T-helper 1 cell treated with Interleukin-12 subunit alpha and Interleukin-12 subunit beta and Interleukin-4 antibody, amounts not matched to agents 30 ng/mL and 1 ng/mL, for 36 hours (primary cell): Measurements from ENCODE around the gene IFNGR1. TPM values are rescaled to one million over a fixed set of nuclear protein-coding genes. Genes with fewer than 3 reads are reported as not detected.

ENCODE experiments used
- intact Hi-C: fragments of 100-400 bp; cut with micrococcal nuclease; formaldehyde crosslinking; loops from one replicate; pipeline ENCODE4 v1.15.1; 2024
- total RNA-seq: library from RNA; stranded (reverse); gene quantifications from 2 replicates; pipeline ENCODE4 v1.2.3, GENCODE V29; 2022

Gene IFNGR1
- total RNA-seq, 1 donor from 2014 or later: 39.8 TPM

- intact Hi-C loops: no loop called here
Observed at GRCh38 chr6:137181891-137182653, 37.1 kb downstream of the IFNGR1 start.

DNA sequence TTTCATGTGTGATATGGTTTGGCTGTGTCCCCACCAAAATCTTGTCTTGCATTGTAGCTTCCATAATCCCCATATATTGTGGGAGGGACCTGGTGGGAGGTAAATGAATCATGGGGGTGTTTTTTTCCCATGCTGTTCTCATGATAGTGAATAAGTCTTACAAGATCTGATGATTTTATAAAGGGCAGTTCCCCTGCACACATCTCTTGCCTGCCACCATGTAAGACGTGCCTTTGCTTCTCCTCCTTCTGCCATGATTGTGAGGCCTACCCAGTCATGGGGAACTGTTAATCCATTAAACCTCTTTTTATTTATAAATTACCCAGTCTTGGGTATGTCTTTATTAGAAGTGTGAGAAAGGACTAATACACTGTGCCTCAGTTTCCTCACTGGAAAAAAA, 41.6 kb downstream of the IFNGR1 start:
- intact Hi-C loops: no loop called here

- intact Hi-C loops: no loop called here
Observed at GRCh38 chr6:137176729-137177128, 42.5 kb downstream of the IFNGR1 start.

DNA sequence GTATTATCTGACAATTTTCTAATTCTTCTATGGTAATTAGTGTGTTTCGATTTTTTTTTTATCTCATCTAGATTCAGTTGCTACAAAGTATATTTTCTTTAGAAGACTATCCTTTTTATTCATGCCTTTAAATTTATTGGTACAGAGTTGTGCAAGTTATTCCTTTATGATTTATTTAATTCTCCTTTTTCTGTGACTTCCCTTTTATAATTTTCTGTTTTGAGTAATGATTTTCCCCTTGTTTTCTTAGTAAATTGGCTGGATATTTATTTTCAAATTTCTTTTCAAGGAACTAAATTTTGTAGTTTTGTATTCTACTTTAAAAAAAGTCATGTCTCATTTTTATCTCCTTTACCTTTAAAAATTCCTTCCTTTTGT, 43.3 kb downstream of the IFNGR1 start:
- intact Hi-C loops: no loop called here

DNA sequence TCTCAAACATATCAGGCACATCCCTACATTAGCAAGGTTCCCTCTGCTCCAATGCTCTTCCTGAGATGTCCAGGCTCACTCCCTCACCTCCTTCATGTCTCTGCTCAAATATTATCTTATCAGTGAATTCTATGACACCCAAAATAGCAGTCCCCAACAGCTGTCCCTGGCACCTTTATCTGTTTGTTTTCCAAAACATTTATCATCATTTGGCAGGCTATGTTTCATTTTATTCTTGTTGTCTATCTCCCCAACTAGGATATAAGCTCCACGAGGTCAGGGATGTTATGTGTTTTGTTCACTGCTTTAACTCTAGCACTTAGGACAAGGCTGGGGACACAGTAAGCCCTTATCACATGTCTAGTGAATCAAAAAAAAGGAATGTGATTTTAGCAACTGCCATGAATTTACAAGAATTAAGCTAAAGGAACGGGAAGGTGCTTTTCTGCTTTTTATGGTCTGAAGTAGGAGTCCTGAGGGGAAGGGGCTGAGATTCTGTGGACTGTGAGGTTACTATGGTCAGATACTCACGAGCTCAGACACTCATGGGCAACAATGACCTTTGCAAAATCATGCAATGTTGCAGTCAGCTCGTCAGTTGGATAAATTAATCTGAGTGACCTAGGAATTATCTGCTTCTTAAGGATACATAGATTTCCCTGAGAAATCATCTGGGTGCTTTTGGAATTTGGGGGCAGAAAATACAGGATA, 43.9 kb downstream of the IFNGR1 start:
- intact Hi-C loops: no loop called here

DNA sequence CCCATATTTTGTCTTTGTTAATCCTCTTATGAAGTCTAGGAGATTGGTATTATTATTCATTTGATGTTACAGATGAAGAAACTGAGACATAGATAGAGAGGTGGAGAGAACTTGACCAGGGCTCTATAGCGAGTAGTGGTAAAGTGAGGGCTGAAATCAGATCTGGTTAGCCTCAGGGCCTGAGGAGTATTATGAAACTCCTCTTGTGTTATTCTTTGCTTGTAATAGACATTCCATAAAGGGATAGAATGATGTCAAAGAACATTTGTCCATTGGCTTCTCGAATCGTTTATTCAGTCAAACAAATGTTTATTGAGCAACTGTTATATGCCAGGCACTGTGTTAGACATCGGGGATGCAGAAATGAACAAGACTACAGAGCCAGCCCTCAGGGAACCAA, 45.7 kb downstream of the IFNGR1 start, which contains the start of gene IL22RA2:
Gene IL22RA2, minus strand, starts transcription at position 144 of the 400 bp plus-strand sequence. CDS start 11,895 bp downstream, outside the sequence.
- intact Hi-C loops: no loop called here

DNA sequence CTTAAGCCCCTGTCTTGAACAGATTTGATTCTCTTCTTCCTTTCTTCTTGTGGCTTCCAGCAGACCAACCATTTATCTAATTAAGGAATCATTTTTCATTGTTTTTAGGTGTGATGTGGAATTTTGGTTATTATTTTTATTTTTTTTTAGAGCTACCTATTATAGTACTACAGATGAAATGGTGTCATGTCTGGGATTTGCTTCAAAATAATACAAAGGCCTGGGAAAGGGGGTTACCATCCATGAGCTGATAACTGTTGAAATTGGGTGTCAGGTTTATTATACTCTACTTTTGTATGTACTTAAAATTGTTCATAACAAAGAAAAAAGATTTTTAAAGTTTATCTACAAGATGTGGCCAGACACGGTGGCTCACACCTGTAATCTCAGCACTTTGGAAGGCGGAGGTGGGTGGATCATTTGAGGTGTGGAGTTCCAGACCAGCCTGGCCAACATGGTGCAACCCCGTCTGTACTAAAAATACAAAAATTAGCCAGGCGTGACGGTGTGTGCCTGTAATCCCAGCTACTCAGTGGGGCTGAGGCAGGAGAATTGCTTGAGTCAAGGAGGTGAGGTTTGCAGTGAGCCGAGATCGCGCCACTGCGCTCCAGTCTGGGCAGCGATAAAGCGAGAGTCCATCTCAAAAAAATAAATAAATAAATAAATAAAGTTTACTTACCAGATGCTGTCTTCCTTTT, 46.3 kb downstream of the IFNGR1 start:
- intact Hi-C loops: no loop called here

- intact Hi-C loops: no loop called here
Observed at GRCh38 chr6:137171824-137172733, 47.1 kb downstream of the IFNGR1 start.

GRCh38 chr6:137171053-137171374, 48.2 kb downstream of the IFNGR1 start:
- intact Hi-C loops: no loop called here

GRCh38 chr6:137170266-137171052, 48.7 kb downstream of the IFNGR1 start:
- intact Hi-C loops: no loop called here

DNA sequence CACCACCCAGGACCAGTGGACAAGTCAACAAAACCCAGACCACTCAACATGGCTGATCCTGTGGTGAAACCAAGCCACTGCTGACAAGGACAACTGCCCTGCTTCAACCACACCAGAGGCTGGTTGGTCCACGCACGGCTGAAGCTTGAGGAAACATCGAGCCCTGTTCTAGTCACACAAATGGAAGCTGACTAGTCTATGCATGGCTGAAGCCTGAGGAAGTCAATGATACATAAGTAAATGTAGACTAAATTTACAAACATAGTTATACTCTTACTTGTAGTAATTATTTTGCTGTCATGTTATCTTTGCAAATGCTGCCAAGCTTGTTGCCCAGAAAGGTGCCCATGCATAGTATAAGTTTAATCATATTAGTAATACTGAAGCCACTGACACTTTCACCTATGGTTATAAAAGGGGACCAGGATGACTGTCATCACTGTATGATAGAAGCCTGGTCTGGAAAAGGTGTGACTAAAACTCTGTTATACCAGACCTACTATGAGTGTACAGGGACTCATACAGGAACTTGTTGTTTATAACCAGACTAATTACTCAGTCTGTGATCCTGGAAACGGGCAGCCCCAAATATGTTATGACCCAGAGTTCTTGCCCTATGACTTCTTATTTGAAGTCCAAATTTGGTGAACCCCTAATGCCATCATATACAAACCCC, 51.3 kb downstream of the IFNGR1 start:
- intact Hi-C loops: loop anchor here (2.0 to 5.0 kb wide), 2 partner anchors 65 to 416 kb away; no protein-coding TSS in a partner anchor

DNA sequence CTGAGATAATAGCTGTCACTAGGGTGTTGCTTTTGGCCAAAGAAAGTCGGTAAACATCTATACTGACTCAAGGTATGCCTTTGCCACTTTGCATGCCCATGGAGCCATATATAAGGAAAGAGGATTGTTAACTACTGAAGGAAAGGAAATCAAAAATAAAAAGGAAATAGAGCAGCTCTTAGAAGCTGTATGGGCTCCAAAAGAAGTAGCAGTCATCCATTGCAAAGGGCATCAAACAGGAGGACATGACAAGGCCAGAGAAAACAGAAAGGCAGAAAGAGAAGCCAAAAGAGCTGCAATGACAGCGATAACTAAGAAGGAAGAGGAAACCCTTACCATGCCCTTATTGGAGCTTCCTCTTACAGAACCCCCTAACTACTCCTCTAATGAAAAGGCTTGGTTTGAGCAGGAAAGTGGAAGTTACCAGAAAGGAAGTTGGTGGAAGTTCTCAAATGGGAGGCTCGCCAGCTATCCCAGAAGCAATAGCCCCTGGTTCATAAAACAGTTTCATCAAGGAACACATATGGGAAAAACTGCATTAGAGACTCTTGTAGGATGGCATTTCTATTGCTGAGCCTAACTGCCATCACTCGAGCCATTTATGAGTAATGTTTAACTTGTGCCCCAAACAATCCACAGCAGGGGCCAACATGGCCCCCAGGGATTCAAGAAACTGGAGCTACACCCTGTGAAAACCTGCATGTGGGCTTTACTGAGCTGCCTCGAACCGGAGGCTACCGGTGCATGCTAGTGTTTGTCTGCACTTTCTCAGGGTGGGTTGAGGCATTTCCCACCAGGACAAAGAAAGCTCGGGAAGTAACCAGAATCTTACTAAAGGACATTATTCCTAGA, 52.7 kb downstream of the IFNGR1 start:
- intact Hi-C loops: loop anchor here (1.0 to 5.0 kb wide), 5 partner anchors 66 to 414 kb away; no protein-coding TSS in a partner anchor

DNA sequence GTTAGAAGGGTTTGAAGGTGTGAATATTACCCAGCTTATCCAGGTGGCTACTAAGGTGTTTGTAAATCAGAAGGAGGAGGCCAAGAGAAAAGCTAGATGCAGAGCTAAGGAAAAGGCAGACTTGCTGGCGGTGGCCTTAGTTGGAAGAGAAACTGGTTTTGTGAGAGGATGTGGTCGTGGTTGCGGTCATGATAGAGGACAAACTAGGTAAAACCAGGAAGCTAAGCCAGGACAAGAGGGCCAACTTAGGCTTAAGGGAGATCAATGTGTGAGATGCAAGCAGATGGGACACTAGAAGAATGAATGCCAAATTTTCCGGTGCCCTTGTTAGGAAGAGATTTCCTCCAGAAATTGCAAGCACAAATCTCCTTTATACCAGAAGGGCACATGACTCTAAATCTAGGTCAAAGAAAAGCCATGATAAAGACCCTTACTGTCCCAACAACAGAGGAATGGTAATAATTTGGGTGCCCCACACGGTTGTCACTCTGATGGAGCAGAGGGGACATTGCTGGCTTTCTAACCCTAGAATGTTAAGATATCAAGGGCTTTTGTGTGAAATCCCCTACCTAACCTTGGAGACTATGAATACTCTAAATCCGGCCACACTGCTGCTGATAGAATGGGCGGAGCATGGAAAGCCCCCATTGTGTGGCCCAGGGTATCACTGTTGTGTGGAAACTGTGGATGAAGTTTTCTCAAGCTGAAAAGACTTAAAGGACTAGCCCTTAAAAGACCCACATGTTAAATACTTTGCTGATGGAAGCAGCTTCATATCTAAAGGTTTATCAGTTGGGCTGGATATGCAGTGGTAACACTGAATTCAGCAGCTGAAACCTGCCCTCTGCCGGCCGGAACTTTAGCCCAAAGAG, 53.6 kb downstream of the IFNGR1 start:
- intact Hi-C loops: loop anchor here (1.0 to 5.0 kb wide), 8 partner anchors 10 to 413 kb away; partner anchors contain the start of gene IFNGR1

- intact Hi-C loops: loop anchor here (2.0 kb wide), 2 partner anchors 55 to 61 kb away; partner anchors contain the start of gene IFNGR1
Observed at GRCh38 chr6:137163732-137164318, 55.4 kb downstream of the IFNGR1 start.

GRCh38 chr6:137162692-137163306, 56.4 kb downstream of the IFNGR1 start:
- intact Hi-C loops: no loop called here

DNA sequence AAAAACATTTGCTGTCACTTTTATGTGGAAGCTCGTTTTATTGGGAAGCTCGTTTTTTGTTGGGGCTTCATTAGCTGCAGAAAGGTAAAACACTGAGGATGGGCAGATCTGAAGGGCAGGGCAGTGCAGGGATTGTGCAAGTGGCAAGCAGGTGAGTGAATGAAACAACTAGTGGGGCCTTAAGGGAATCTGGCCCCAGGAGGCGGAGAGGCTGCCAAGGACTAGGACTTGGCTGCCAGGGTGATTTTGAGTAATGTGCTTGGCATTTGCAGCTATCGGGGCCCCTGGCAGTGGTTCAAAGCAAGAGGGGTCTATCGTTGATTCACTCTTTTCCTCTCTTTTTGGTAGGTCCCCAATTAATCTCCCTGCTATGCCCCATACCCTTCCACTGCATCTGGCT, 57.2 kb downstream of the IFNGR1 start:
- intact Hi-C loops: no loop called here

GRCh38 chr6:137160763-137161162, 58.4 kb downstream of the IFNGR1 start:
- intact Hi-C loops: no loop called here
